ENCODE data around the gene ZBTB32. TPM values are rescaled to one million over a fixed set of nuclear protein-coding genes. Genes with fewer than 3 reads are reported as not detected.

The ZBTB32 gene
- total RNA-seq, 1 donor from 2014 or later, result not detected

GRCh38 chr19:35731353-35731752, 27.0 kb downstream of the ZBTB32 start:
- no peaks in the 10 kb centered on the region for H3K27me3 Mint-ChIP-seq (ENCODE audit: low read depth)
- no peak overlapping the region for H3K27ac Mint-ChIP-seq (ENCODE audit: unreplicated experiment)
- H3K9me3 Mint-ChIP-seq, result no peaks in the 10 kb centered on the region
- H3K36me3 Mint-ChIP-seq (ENCODE audit: low read depth), result peaks cover 16% of the 10 kb centered on the region
- no peak for DNase-seq (ENCODE audit: low read depth, low spot score)
- peak overlapping the region; percentile 32 for H3K4me3 Mint-ChIP-seq
- H3K4me1 Mint-ChIP-seq, result no peaks in the 10 kb centered on the region
- no peak for TF ChIP-seq CTCF (conservative IDR thresholded peaks at IDR 0.05)

GRCh38 chr19:35731779-35732405, 27.5 kb downstream of the ZBTB32 start:
- no peaks in the 10 kb centered on the region for H3K9me3 Mint-ChIP-seq
- peaks cover 16% of the 10 kb centered on the region for H3K36me3 Mint-ChIP-seq (ENCODE audit: low read depth)
- TF ChIP-seq CTCF (conservative IDR thresholded peaks at IDR 0.05), result no peak
- H3K4me1 Mint-ChIP-seq, result no peaks in the 10 kb centered on the region
- DNase-seq (ENCODE audit: low read depth, low spot score), result no peak
- no peaks in the 10 kb centered on the region for H3K27me3 Mint-ChIP-seq (ENCODE audit: low read depth)
- no peak overlapping the region for H3K27ac Mint-ChIP-seq (ENCODE audit: unreplicated experiment)
- no peak overlapping the region for H3K4me3 Mint-ChIP-seq

GRCh38 chr19:35732540-35733179, 28.3 kb downstream of the ZBTB32 start:
- H3K9me3 Mint-ChIP-seq, result no peaks in the 10 kb centered on the region
- H3K4me1 Mint-ChIP-seq, result no peaks in the 10 kb centered on the region
- no peak for TF ChIP-seq CTCF (conservative IDR thresholded peaks at IDR 0.05)
- no peak overlapping the region for H3K4me3 Mint-ChIP-seq
- no peak for DNase-seq (ENCODE audit: low read depth, low spot score)
- H3K27ac Mint-ChIP-seq (ENCODE audit: unreplicated experiment), result no peak overlapping the region
- H3K27me3 Mint-ChIP-seq (ENCODE audit: low read depth), result no peaks in the 10 kb centered on the region
- H3K36me3 Mint-ChIP-seq (ENCODE audit: low read depth), result peaks cover 13% of the 10 kb centered on the region

DNA sequence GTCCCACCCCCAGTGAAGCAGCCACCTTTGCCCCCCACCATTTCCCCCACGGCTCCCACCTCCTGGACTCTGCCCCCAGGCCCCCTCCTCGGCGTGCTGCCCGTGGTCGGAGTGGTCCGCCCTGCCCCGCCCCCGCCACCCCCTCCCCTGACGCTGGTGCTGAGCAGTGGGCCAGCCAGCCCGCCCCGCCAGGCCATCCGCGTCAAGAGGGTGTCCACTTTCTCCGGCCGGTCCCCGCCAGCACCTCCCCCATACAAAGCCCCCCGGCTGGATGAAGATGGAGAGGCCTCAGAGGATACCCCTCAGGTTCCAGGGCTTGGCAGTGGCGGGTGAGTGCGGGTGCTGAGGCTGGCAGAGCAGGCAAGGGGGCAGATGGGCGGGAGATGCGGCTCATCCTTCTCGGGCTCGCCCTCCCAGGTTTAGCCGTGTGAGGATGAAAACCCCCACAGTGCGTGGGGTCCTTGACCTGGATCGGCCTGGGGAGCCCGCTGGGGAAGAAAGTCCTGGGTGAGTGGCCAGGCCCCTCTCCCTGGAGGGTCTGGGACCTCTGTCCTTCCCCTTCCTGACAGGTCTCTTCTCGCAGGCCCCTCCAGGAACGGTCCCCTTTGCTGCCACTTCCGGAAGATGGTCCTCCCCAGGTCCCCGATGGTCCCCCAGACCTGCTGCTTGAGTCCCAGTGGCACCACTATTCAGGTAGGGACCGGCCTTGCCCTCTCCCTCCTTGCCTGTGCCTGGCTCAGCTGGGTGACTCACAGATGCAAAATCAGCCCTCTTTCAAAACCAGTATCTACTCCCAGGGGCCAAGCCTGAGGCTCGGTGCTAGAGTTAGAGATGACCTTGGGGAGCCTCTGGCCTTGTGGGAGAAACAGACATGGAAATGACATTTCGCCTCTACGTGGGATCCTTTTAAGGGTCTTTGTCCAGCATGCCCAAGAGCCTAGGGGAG, 29.1 kb downstream of the ZBTB32 start:
- no peak for DNase-seq (ENCODE audit: low read depth, low spot score)
- Mint-ChIP-seq H3K4me3 (no peak overlapping the region), H3K36me3 (ENCODE audit: low read depth) (peaks cover 13% of the 10 kb centered on the region), H3K27ac (ENCODE audit: unreplicated experiment) (no peak overlapping the region), H3K27me3 (ENCODE audit: low read depth) (no peaks in the 10 kb centered on the region), H3K9me3 (no peaks in the 10 kb centered on the region), H3K4me1 (no peaks in the 10 kb centered on the region)
- no peak for TF ChIP-seq CTCF (conservative IDR thresholded peaks at IDR 0.05)

DNA sequence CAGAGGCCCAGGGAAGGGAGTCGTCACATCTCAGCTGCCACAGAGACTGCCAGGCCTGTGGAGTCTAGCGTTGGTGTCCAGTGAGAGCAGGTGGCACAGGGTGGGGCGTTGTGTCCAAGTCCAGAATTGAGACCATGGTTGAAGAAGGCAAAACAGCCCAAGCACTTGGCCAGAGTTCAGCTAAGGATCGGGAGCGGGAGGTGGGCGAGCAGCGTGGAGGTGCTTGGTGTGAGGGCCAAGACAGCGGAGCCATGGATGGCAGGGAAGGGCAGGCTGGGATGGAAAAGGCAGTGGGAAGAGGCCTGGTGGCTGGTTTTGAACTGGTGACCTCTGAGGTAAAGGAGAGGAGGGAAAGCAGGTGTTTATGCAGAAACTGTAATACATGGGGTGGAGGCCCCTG, 29.9 kb downstream of the ZBTB32 start:
- Mint-ChIP-seq H3K27ac (ENCODE audit: unreplicated experiment) (no peak overlapping the region), H3K36me3 (ENCODE audit: low read depth) (peaks cover 13% of the 10 kb centered on the region)

More for the DNA sequence above, 29.9 kb downstream of the ZBTB32 start:
- Mint-ChIP-seq H3K4me1 (no peaks in the 10 kb centered on the region), H3K27me3 (ENCODE audit: low read depth) (no peaks in the 10 kb centered on the region), H3K4me3 (peak overlapping the region; percentile 3), H3K9me3 (no peaks in the 10 kb centered on the region)
- TF ChIP-seq CTCF (conservative IDR thresholded peaks at IDR 0.05), result no peak
- DNase-seq (ENCODE audit: low read depth, low spot score), result no peak

All from neural crest cell (in vitro differentiated cells).